Esophagus mucosa (tissue), 1 donor: Measurements from ENCODE around the gene ARPC4. TPM values are rescaled to one million over a fixed set of nuclear protein-coding genes. Genes with fewer than 3 reads are reported as not detected.
A peak's percentile ranks its signal among the peaks of the same experiment; 100 is the strongest.

Source experiments
- ATAC-seq: fragments of 200-7000 bp; cut with Tn5 transposase; one replicate; pipeline ENCODE4 v1.9.1; 2020
- total RNA-seq: library from RNA; stranded (reverse); gene quantifications from one replicate; pipeline ENCODE4 v1.2.4, GENCODE V29; 2023
- donor health status: DM: yes; HTN: yes; CAD: no.

Gene ARPC4
- total RNA-seq = 154 TPM

GRCh38 chr3:9792405-9793160 is at the start of gene ARPC4, which contains the start of gene TADA3:
Gene ARPC4 (plus strand): TSS chr3:9793082. CDS start chr3:9793122, 40 bp downstream.
Gene TADA3 (minus strand): TSS chr3:9792473. CDS start chr3:9791466, 1,007 bp downstream.
- ATAC-seq = peak; percentile 93

DNA sequence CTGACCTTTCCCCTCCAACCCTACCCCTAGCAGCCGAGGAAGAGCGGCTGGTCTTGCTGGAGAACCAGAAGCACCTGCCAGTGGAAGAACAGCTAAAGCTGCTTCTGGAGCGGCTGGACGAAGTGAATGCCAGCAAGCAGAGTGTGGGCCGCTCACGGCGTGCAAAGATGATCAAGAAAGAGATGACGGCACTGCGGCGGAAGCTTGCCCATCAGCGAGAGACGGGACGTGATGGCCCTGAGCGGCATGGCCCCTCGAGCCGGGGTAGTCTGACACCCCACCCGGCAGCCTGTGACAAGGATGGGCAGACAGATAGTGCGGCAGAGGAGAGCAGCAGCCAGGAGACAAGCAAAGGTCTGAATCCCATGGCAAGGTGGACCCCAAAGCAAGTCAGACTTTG is 49.3 kb upstream of the ARPC4 start:
- no peak for ATAC-seq

DNA sequence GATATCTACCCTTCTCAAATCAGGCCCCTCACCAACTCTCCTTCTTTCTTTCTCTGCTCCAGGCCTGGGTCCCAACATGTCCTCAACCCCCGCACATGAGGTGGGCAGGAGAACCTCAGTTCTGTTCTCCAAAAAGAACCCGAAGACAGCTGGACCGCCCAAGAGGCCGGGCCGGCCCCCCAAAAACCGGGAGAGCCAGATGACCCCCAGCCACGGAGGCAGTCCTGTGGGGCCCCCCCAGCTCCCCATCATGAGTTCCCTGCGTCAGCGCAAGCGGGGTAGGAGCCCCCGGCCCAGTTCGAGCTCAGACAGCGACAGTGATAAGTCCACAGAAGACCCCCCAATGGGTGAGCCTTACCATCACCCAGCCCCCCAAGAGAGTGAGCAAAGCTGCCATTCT is 48.7 kb upstream of the ARPC4 start:
- no peak for ATAC-seq

GRCh38 chr3:9745521-9745920 is 47.4 kb upstream of the ARPC4 start:
- no peak for ATAC-seq

- ATAC-seq = no peak
These were observed 46.6 kb upstream of the ARPC4 start for GRCh38 chr3:9746330-9746729.

DNA sequence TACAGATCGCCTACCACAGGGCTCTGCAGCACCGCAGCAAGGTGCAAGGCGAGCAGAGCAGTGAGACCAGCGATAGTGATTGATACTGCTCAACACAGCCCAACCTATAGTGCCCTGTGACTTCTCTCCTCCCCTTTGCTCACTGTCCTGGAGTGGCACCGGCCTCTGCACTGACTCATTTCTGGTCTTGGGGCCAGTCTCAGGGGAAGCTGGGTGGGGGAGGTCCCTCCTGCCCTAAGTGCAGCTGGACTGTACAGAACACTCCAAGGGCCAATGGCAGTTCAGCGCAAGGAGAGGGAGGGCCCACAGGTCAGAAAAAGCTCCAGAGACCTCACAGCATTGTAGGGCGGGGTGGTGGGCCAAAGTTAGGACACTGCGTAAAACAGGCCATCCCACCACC is 45.6 kb upstream of the ARPC4 start:
- no peak for ATAC-seq

- no peak for ATAC-seq
These were observed 44.9 kb upstream of the ARPC4 start for GRCh38 chr3:9748031-9748430.

DNA sequence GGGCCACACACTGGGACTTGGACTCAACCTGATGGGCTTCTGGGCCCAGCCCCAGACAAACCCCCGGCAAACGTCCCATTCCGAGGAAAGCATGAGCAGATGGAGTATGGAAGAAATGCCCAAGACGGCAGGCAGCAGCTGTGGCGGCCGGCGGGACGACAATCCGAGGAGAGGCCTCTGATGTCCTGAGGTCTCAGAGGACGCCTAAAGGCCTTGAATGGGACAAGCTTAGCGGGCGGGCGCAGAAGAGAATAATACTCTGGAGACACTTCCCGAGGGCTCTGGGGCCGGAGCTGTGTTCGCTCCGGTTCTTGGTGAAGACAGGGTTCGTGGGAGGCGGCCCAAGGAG is 43.6 kb upstream of the ARPC4 start:
- ATAC-seq = no peak

DNA sequence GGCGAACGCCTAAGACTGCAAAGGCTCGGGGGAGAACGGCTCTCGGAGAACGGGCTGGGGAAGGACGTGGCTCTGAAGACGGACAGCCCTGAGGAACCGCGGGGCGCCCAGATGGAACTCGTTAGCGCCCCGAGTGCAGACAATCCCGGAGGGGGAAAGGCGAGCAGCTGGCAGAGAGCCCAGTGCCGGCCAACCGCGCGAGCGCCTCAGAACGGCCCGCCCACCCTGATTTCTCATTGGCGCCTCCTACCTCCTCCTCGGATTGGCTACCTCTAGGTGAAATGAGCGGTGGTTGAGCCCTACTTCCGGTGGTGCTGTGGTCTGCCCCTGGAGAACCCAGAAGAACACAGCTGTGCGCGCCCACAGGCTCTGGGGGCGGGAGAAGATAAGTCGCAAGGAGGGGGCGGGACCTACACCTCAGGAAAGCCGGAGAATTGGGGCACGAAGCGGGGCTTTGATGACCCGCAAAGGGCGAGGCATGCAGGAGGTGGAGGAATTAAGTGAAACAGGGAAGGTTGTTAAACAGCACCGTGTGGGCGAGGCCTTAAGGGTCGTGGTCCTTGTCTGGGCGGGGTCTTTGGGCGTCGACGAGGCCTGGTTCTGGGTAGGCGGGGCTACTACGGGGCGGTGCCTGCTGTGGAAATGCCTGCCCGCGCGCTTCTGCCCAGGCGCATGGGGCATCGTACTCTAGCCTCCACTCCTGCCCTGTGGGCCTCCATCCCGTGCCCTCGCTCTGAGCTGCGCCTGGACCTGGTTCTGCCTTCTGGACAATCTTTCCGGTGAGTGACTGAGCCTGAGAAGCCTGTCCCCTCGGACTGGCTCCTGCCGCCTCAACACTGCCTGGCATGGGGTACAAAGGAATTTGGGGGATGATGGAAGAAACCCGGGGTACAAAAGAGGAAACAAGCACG is 43.0 kb upstream of the ARPC4 start, which contains the start of gene OGG1:
Gene OGG1, plus strand, starts transcription at position 308 of the 911 bp plus-strand sequence. Its CDS starts 335 bp downstream, at position 643.
- peak; percentile 97 for ATAC-seq

GRCh38 chr3:9750556-9751411 is 42.1 kb upstream of the ARPC4 start:
- peak; percentile 27 for ATAC-seq

DNA sequence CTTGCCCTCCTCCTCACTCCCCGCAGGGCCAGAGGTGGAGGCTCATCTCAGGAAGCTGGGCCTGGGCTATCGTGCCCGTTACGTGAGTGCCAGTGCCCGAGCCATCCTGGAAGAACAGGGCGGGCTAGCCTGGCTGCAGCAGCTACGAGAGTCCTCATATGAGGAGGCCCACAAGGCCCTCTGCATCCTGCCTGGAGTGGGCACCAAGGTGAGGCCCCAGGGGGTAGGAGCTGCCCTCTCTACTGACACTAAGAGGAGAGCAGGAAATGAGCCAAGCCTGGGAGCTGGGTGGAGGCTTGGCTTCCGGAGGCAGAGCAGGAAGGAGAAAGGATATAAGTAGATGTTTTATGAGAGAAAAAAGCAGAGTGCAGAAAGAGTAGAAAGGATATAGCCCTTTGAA is 38.2 kb upstream of the ARPC4 start:
- ATAC-seq = no peak

DNA sequence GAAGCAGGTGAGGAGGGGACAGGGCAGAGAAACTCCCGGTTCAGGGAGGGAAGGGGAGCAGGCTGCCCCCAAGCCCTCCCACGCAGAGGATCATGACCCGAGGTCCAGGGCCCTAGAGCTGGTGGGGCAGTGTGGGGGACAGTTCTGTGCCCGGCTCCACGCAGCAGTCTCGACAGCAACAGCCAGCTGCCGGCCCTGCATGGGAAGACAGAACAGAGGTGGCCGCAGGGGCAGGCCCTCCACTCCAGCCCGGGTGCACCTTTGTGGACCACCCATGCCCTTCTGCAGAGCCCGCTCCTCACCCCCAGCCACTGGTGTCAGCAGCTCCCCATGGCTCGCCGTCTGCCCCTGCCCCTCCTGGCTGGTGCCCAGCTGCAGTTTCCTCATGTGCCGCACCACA is 35.5 kb upstream of the ARPC4 start:
- ATAC-seq = no peak

DNA sequence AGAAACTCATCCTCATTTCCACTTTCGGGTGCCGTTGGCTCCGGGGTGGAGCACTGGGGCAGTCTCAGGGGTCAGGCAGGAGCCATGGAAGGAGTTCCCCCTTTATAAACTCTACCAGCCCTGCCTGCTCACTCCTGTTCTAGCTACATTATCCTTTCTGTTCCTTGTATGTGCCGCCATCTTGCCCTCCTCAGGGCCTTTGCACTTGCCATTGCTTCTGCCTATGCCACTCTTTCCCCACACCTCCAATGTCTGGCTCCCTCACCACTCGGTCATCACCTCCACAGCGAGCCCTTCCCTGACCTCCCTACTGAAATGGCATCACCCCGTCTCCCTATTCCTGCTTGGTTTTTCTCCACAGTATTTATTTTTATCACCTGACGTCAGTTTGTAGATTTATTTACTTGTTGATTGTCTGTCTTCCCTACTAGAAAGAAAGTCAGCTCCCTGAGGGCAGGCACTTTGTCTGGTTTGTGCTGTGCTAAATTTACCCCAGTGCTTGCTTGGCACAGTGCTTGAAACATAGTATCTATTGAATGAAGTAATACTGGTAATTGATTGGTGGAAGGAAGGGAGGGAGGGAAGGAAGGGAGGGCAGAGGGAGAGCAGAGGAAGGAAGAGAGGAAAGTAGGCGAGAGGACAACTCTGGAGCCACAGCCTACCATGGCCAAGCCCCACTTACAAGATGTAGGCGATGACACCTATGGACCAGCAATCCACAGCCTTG is 31.9 kb upstream of the ARPC4 start:
- ATAC-seq = no peak

GRCh38 chr3:9761919-9762318 is 31.0 kb upstream of the ARPC4 start:
- peak; percentile 60 for ATAC-seq

DNA sequence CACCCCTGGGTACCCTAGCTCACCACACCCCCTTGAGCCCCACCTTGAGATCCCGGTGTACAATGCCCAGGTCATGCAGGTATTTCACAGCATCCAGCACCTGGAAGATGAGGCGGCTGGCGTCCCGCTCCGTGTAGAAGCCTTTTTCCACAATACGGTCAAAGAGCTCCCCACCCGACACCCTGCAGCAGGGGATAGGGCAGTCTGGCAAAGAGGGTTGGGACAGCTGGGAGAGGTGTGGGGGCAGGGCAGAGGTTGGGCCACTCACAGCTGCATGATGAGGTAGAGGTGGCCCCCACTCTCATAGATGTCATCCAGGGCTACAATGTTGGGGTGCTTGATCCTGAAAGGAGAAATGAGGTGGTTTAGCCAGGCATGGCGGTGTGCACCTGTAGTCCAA is 30.0 kb upstream of the ARPC4 start:
- ATAC-seq = no peak

DNA sequence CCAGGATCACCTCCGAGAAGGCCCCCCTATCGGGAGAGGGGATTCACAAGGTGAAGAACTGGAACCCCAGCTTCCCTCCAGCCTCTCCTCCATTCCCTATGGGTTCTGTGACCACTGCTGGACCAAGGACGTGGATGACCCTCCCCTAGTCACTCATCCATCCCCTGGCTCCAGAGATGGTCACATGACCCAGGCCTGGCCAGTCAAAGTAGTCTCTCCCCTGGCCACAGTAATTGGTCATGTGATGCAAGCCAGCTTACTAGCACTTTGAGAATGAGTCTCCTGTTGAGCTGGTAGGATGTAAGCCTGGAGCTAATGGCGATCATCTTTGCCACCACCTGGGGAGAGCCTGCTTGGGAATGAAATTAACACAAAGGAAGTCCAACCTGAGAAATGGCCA is 27.0 kb upstream of the ARPC4 start:
- ATAC-seq = no peak

- no peak for ATAC-seq
These were observed 25.5 kb upstream of the ARPC4 start for GRCh38 chr3:9767418-9767817.

GRCh38 chr3:9768141-9768775 is 24.6 kb upstream of the ARPC4 start:
- ATAC-seq = no peak

DNA sequence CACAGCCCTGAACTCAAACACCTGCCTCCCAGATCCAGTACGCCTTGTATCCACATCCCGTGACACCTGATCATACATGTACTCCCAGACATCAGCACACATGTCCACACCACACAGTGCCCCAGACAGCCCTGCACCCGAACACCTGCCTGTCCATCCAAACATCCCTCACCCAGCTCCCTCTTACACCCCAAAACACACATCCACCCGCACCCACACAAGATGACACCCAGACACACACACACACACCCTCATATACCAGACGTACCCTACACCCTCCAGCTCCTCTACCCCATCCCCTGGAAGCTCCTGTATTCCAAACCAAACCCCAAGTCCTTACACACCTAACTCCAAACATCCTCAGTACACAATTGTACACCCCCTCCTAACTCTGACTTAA is 23.9 kb upstream of the ARPC4 start:
- peak; percentile 6 for ATAC-seq

DNA sequence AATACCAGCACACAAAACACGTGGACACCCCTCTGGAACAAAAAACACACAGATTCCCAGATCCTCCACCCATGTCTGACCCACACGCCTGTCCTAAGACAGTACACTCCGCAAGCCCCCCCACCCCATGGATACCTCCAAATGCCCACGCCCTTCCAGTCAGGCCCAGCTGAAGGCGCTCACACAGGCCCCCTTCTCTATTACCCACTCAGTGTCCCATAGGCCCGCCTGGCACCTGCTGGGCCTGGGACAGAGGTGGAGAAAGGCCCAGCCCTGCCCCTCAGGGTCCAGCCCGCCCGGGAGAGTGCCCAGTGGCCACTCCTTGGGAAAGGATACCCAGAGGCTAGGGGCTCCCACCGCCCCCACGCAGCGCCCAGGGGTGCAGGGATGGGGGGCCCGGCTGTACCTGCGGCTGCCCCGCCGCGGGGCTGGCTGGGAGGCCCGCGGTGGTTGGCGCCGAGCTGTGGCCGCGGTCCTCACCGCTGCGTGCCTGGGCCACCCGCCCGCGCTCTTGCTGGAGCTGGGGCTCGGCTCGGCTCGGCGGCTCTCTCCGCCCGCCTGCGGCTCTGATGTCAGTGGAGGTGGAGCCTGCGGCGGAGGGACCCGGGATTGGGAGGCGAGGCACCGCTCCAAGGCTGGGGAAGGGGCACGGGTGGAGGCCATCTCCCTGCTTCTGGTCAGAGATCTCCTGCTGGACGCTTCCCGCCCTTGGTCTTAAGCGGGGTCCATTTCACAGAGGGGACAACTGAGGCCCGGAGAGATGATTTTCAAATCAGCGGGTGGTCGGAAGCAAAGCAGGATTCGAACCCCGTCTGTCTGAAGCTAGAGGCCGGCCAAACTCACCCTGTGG is 23.2 kb upstream of the ARPC4 start, which contains the start of gene CAMK1:
Gene CAMK1, minus strand, starts transcription at position 522 of the 850 bp plus-strand sequence. CDS start 2,198 bp downstream, outside the sequence.
- ATAC-seq = peak; percentile 87
